ENCODE data around the gene ITGA3. TPM values are rescaled to one million over a fixed set of nuclear protein-coding genes. Genes with fewer than 3 reads are reported as not detected.

Gene ITGA3
- total RNA-seq (2021; ENCODE audit: unreplicated experiment), result 392 TPM
- 522 and 560 TPM in 2 replicates for polyA plus RNA-seq (2012)
- Bru-seq, nascent RNA, result percentile 97 among the genes with signal in this experiment
- percentile 97 among the genes with signal in this experiment for BruChase-seq, experiment 1, labeled RNA remaining after a 6-hour chase
- BruChase-seq, experiment 2, labeled RNA remaining after a 2-hour chase, result percentile 96 among the genes with signal in this experiment
- long read RNA-seq, full-length matches to known transcripts, result 42 of 264 reads
- long read RNA-seq, partial matches to known transcripts, result 182 of 264 reads
- long read RNA-seq, other reads (novel, unspliced or antisense), result 40 of 264 reads

DNA sequence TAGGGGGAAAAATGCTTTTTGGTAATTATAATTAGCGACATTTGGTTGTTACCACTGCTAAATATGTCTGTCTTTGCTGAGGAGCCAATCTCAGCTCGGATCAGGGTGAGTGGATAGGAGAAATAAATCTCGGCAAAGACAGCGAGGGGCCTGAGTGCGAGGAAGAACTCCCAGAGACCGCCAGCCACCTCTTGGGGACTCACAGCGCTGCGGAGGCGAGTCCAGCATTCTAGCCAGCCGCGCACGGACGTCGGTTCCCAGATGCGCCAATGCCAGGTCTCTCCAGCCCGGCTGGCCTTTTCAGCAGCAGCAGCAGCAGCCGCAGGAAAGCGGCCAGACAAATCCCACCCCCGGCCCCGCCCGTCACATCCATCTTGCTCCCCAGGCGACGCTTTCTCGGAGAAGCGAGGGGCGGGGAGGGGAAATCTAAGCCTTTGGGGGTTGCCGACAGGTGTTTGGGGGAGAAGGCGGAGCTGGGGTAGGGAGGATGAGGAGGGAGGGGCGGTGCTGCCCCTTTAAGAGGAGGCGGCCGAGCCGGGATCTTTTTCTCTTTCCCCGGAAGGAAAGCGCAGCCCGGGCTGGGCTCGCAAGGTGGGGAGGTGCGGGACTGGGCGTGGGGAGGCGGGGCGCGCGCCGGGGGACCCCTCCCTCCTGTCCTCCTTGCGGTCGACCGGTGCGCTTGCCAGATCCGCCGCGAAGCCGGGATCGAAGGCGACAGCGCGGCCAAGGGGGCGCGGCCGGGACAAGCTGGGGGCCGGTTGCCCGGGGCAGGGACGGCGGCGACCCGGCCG, at the start of gene ITGA3:
Gene ITGA3 (plus strand): TSS at position 685 of the 791 bp plus-strand sequence. CDS start 330 bp downstream, outside the sequence.
- ChIA-PET POLR2A (interaction anchor here (0.7 to 6.8 kb wide), 19 partner anchors 8 to 208 kb away, joined by 3 to 99 read pairs (median 5); partner anchors contain the start of gene PDK2), RAD21 (ENCODE audit: low non-redundant PET in 1 of 2, low total read pairs in 2 of 2, uncharacterized antibody in 2 of 2, unreplicated experiment in 2 of 2) (interaction anchor here (0.6 to 1.9 kb wide), 9 partner anchors 9 to 57 kb away, joined by 3 to 12 read pairs (median 4); no protein-coding TSS in a partner anchor), CTCF (interaction anchor here (0.6 to 3.5 kb wide), 11 partner anchors 8 to 486 kb away, joined by 3 to 28 read pairs (median 4); no protein-coding TSS in a partner anchor)
- H3K4me1 ChIP-seq (ENCODE audit: control insufficient read depth in 1 of 2, insufficient read depth in 2 of 2, low read length in 2 of 2), result peaks cover 76 to 86% of the 10 kb centered on the region in 2 experiments
- peak within 1 kb of the TSS; percentile 82 to 88 for H3K4me3 ChIP-seq (replicated peaks in 1 of 2; ENCODE audit: low read depth in 1 of 2, low read length in 2 of 2)
- no peaks in the 10 kb centered on the region for H3K9me2 ChIP-seq (ENCODE audit: insufficient read depth)
- no peaks in the 10 kb centered on the region for H3K27me3 ChIP-seq (ENCODE audit: insufficient read depth, low read length)
- intact Hi-C loops (cut with micrococcal nuclease), result loop anchor here (1.0 to 2.0 kb wide), 2 partner anchors 28 to 31 kb away; no protein-coding TSS in a partner anchor
- H3K9me3 ChIP-seq (ENCODE audit: control insufficient read depth in 1 of 2, insufficient read depth in 1 of 2, low read depth in 1 of 2, low read length in 2 of 2), result no peaks in the 10 kb centered on the region
- DNase-seq (ENCODE audit: low read depth, low spot score), result peak; percentile 98
- H3K36me3 ChIP-seq (ENCODE audit: control insufficient read depth in 1 of 2, insufficient read depth in 2 of 2, low read length in 2 of 2), result peaks cover 0 to 12% of the 10 kb centered on the region in 2 experiments; a peak in 1 of 4 replicates
- H4K20me1 ChIP-seq (ENCODE audit: insufficient read depth), result no peaks in the 10 kb centered on the region
- H3K4me2 ChIP-seq (ENCODE audit: low read length), result peak within 1 kb of the TSS; percentile 87
- H2AFZ ChIP-seq (ENCODE audit: low read depth, low read length, poor library complexity, severe bottlenecking), result no peak within 1 kb of the TSS
- H3K79me2 ChIP-seq (ENCODE audit: insufficient read depth, low read length), result peaks cover 48% of the 10 kb centered on the region
- peak within 1 kb of the TSS; percentile 93 for H3K27ac ChIP-seq (ENCODE audit: low read depth, low read length)
- ATAC-seq, result peak; percentile 61
- BruUV-seq (replicated peaks), result TSS peak; percentile 50
- H3K9ac ChIP-seq (ENCODE audit: low read length), result peak within 1 kb of the TSS; percentile 82
- peak; percentile 74 for TF ChIP-seq TCF7L2 (IDR thresholded peaks at IDR 0.05; ENCODE audit: borderline replicate concordance, extremely low read depth, insufficient read depth, insufficient read length)
- no peak for TF ChIP-seq YY1 (IDR thresholded peaks at IDR 0.05; ENCODE audit: extremely low read depth, insufficient replicate concordance, low read depth, low read length)
- TF ChIP-seq ZBTB33 (IDR thresholded peaks at IDR 0.05; ENCODE audit: extremely low read depth, insufficient replicate concordance, low read length), result peak; percentile 62
- TF ChIP-seq REST (IDR thresholded peaks at IDR 0.05; ENCODE audit: low read depth), result no peak
- no peak for TF ChIP-seq SRF (IDR thresholded peaks at IDR 0.05; ENCODE audit: low read depth)
- no peak for TF ChIP-seq CBX3 (IDR thresholded peaks at IDR 0.05; ENCODE audit: low read depth)
- no peak for TF ChIP-seq FOSL1 (IDR thresholded peaks at IDR 0.05; ENCODE audit: low read depth)
- TF ChIP-seq EZH2 (IDR thresholded peaks at IDR 0.05), result no peak
- TF ChIP-seq POLR2A (IDR thresholded peaks at IDR 0.05; ENCODE audit: borderline replicate concordance, extremely low read depth, insufficient read depth, insufficient read length), result no peak
- TF ChIP-seq, protein P1, sequence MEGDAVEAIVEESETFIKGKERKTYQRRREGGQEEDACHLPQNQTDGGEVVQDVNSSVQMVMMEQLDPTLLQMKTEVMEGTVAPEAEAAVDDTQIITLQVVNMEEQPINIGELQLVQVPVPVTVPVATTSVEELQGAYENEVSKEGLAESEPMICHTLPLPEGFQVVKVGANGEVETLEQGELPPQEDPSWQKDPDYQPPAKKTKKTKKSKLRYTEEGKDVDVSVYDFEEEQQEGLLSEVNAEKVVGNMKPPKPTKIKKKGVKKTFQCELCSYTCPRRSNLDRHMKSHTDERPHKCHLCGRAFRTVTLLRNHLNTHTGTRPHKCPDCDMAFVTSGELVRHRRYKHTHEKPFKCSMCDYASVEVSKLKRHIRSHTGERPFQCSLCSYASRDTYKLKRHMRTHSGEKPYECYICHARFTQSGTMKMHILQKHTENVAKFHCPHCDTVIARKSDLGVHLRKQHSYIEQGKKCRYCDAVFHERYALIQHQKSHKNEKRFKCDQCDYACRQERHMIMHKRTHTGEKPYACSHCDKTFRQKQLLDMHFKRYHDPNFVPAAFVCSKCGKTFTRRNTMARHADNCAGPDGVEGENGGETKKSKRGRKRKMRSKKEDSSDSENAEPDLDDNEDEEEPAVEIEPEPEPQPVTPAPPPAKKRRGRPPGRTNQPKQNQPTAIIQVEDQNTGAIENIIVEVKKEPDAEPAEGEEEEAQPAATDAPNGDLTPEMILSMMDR (IDR thresholded peaks at IDR 0.05 in 2 of 3, conservative IDR thresholded peaks at IDR 0.05 in 1 of 3; ENCODE audit: borderline replicate concordance in 1 of 3, insufficient read depth in 1 of 3, low read depth in 2 of 3, low read length in 2 of 3), result no peak
- TF ChIP-seq ZFX (IDR thresholded peaks at IDR 0.05), result no peak
- no peak for TF ChIP-seq ZNF274 (IDR thresholded peaks at IDR 0.05; ENCODE audit: low read depth, low read length)
- no peak for TF ChIP-seq SIN3A (IDR thresholded peaks at IDR 0.05; ENCODE audit: low read depth)
- no peak for TF ChIP-seq MAX (IDR thresholded peaks at IDR 0.05)
- no peak for TF ChIP-seq SP1 (IDR thresholded peaks at IDR 0.05; ENCODE audit: low read depth)
- TF ChIP-seq POLR2AphosphoS5 (IDR thresholded peaks at IDR 0.05; ENCODE audit: low read depth, low read length), result peak; percentile 57; the same call in 1 of the 2 replicates
